Heart left ventricle (tissue), 16 donors: ENCODE data around the gene F7. TPM values are rescaled to one million over a fixed set of nuclear protein-coding genes. Genes with fewer than 3 reads are reported as not detected.

Experiments
- ATAC-seq, 4 donors: fragments of 200-7000 bp; cut with Tn5 transposase; one replicate each; pipeline ENCODE4 v1.9.1; 2020 to 2022; ENCODE audit warnings: moderate library complexity in 4 of 4, mild to moderate bottlenecking in 3 of 4, moderate number of reproducible peaks in 1 of 4
- DNase-seq, 5 donors: peaks; one replicate each; pipeline ENCODE4 v3.0.0-alpha.2; 2020
- H3K27ac ChIP-seq, 12 donors: fragments of 200-600 bp; sonication (generic) in 4 of 12; one replicate each; pipeline versions ENCODE4 v1.5.0 to v1.8.0; 2016 to 2022; ENCODE audit warnings: mild to moderate bottlenecking in 2 of 12
- H3K27me3 ChIP-seq, 9 donors: fragments of 200-600 bp; sonication (generic) in 2 of 9; one replicate each; pipeline versions ENCODE4 v1.5.1 to v1.8.0; 2016 to 2022; ENCODE audit warnings: mild to moderate bottlenecking in 3 of 9
- H3K36me3 ChIP-seq, 9 donors: fragments of 200-600 bp; sonication (generic) in 2 of 9; one replicate each; pipeline versions ENCODE4 v1.5.0 to v1.8.0; 2018 to 2022; ENCODE audit warnings: mild to moderate bottlenecking in 2 of 9
- H3K4me1 ChIP-seq, 12 donors: fragments of 200-600 bp; sonication (generic) in 4 of 12; one replicate each; pipeline versions ENCODE4 v1.5.0 to v1.8.0; 2016 to 2022; ENCODE audit warnings: mild to moderate bottlenecking in 3 of 12
- H3K4me3 ChIP-seq, 12 donors: fragments of 200-600 bp; sonication (generic) in 4 of 12; one replicate each; pipeline versions ENCODE4 v1.5.0 to v1.8.0; 2017 to 2022; ENCODE audit warnings: mild to moderate bottlenecking in 9 of 12, moderate library complexity in 4 of 12
- H3K9me3 ChIP-seq, 12 donors: fragments of 200-600 bp; sonication (generic) in 4 of 12; one replicate each; pipeline versions ENCODE4 v1.5.0 to v1.8.0; 2016 to 2022; ENCODE audit warnings: mild to moderate bottlenecking in 1 of 12
- CTCF ChIP-seq, 12 donors: fragments of 200-600 bp; sonication (generic) in 4 of 12; IDR thresholded peaks; one replicate each; pipeline versions ENCODE4 v1.5.0 to v1.8.0; 2018 to 2022; ENCODE audit warnings: antibody characterized with exemption in 12 of 12, mild to moderate bottlenecking in 5 of 12
- POLR2A ChIP-seq, 2 donors: fragments of 450-650 bp; IDR thresholded peaks; one replicate each; pipeline ENCODE4 v1.6.1; 2017; ENCODE audit warnings: antibody characterized with exemption in 2 of 2, mild to moderate bottlenecking in 2 of 2, moderate library complexity in 2 of 2
- WGBS, 4 donors: extraction: QIAGEN DNeasy Blood & Tissue Kit in 2 of 4; methylation state at CpG; one replicate each; pipeline versions ENCODE4 v1.1.5 to v1.1.7; 2013 to 2018; 5-methylcytosine and 5-hydroxymethylcytosine counted together
- intact Hi-C, 10 donors: fragments of 100-400 bp; cut with DNase I; formaldehyde crosslinking; loops; one replicate each; pipeline versions ENCODE4 v1.11.1 to v1.14.2; 2022
- polyA plus RNA-seq, 2 donors: library from polyadenylated mRNA; stranded (reverse); fragments of 200-250 nt; gene quantifications; one replicate each; pipeline ENCODE4 v1.2.3, GENCODE V29; 2013
- total RNA-seq, 9 donors: library from RNA; depleted of rRNA in 2 of 9; stranded (reverse); fragments of >200 nt in 2 of 9; fragmentation: NEBNext Ultra II Directional in 3 of 9; extraction: Animal tissue kit (Norgen Biotek cat#: 25700) in 3 of 9; gene quantifications; one replicate each; pipeline versions ENCODE4 v1.1.0 to v1.2.4, GENCODE V29; 2016 to 2023
- donor health status: ischemic (EF 13 %, LVEDD 7.1; RV severe dilation, severe dysfunction).
- donor health status: healthy with polysubstance abuse.
- donor health status: DM: no; HTN: yes; CAD: no.
- donor health status: DM: no; HTN: no; CAD: no.
- donor health status: ischemic (EF 25% LVEDD 6.9; RV normal size, moderate dysfunction).
- donor health status: ischemic (EF 25% LVEDD 5.7; RV mildly dilated, moderate dysfunction).
- donor health status: healthy.
- donor health status: DM: yes; HTN: yes; CAD: no.
- donor health status: ischemic (EF 35%, LVEDD 5.7; RV mildly dilated, moderate dysfunction).
- donor health status: nonischemic (EF 11% LVEDD 7.7; RV severe dilation, severe dysfunction).
- donor health status: DM: yes; HTN: yes; CAD: no.
- donor health status: PGD.
- donor health status: ischemic (EF 29% LVEDD 5.4; RV normal size, mild dysfunction).
- donor health status: nonischemic (EF 23%, LVEDD 6.1; RV moderate dilation, normal function).

F7 gene
- total and polyA plus RNA-seq, 11 donors = 0.01 to 0.41 (median 0.13) TPM; not detected in 7

- Histone ChIP-seq H3K4me3 (no peak overlapping the region), H3K36me3 (no peaks in the 10 kb centered on the region), H3K27ac (no peak overlapping the region), H3K4me1 (peaks cover 0 to 3% (median 0%) of the 10 kb centered on the region in 12 donors), H3K27me3 (no peaks in the 10 kb centered on the region), H3K9me3 (no peaks in the 10 kb centered on the region)
- no peak for ATAC-seq
- WGBS, 4 donors = 81 to 87% (median 84%) methylated on average over 4 to 9 of the region's 9 CpGs
- intact Hi-C loops = no loop called here
- TF ChIP-seq POLR2A (IDR thresholded peaks at IDR 0.05) (no peak), CTCF (IDR thresholded peaks at IDR 0.05) (no peak)
- DNase-seq = peak in 1 of 5 donors; percentile 3
Observed at GRCh38 chr13:113117911-113118260, 12.3 kb downstream of the F7 start.

- H3K9me3 ChIP-seq = no peaks in the 10 kb centered on the region
- DNase-seq (peak in 1 of 5 donors; percentile 16), ATAC-seq (no peak)
- peaks cover 0 to 8% (median 1%) of the 10 kb centered on the region in 12 donors for H3K4me1 ChIP-seq
- H3K27me3 ChIP-seq = no peaks in the 10 kb centered on the region
- no peak overlapping the region for H3K4me3 ChIP-seq
- WGBS, 4 donors = 87 to 93% (median 90%) methylated on average over 29 to 42 of the region's 42 CpGs
- TF ChIP-seq POLR2A (IDR thresholded peaks at IDR 0.05) = no peak
- no peak for TF ChIP-seq CTCF (IDR thresholded peaks at IDR 0.05)
- no peaks in the 10 kb centered on the region for H3K36me3 ChIP-seq
- intact Hi-C loops = no loop called here
- H3K27ac ChIP-seq = no peak overlapping the region
Observed at GRCh38 chr13:113118261-113119021, 12.8 kb downstream of the F7 start.

GRCh38 chr13:113119166-113119821 is 13.7 kb downstream of the F7 start:
- intact Hi-C loops = no loop called here
- 84 to 89% (median 88%) methylated on average over 16 of the region's 16 CpGs for WGBS, 4 donors
- ATAC-seq (no peak), DNase-seq (no peak)
- H3K27ac ChIP-seq = no peak overlapping the region
- TF ChIP-seq CTCF (IDR thresholded peaks at IDR 0.05) (no peak), POLR2A (IDR thresholded peaks at IDR 0.05) (no peak)
- peaks cover 0 to 10% (median 3%) of the 10 kb centered on the region in 12 donors for H3K4me1 ChIP-seq
- no peaks in the 10 kb centered on the region for H3K27me3 ChIP-seq
- no peaks in the 10 kb centered on the region for H3K9me3 ChIP-seq
- H3K4me3 ChIP-seq = no peak overlapping the region
- H3K36me3 ChIP-seq = no peaks in the 10 kb centered on the region

- Histone ChIP-seq H3K27me3 (no peaks in the 10 kb centered on the region), H3K4me3 (no peak overlapping the region), H3K27ac (no peak overlapping the region), H3K36me3 (no peaks in the 10 kb centered on the region), H3K4me1 (peaks cover 0 to 10% (median 3%) of the 10 kb centered on the region in 12 donors), H3K9me3 (no peaks in the 10 kb centered on the region)
- intact Hi-C loops = no loop called here
- TF ChIP-seq POLR2A (IDR thresholded peaks at IDR 0.05) (no peak), CTCF (IDR thresholded peaks at IDR 0.05) (no peak)
- no peak for ATAC-seq
- WGBS, 4 donors = 83 to 92% (median 89%) methylated on average over 7 of the region's 7 CpGs
- peak in 1 of 5 donors; percentile 1 for DNase-seq
Observed at GRCh38 chr13:113119822-113120189, 14.2 kb downstream of the F7 start.
